SU-DHL-6 (cell line): Measurements from ENCODE around the gene ACAP3.

Experiments
- H2AFZ ChIP-seq: fragments of 200-600 bp; sonication (generic); 2 replicates; pipeline ENCODE4 v1.6.1; 2014; ENCODE audit warnings: low read depth, mild to moderate bottlenecking, moderate library complexity, mixed read lengths, antibody characterized with exemption, low read length; ENCODE audit not compliant: severe bottlenecking
- H3F3A ChIP-seq: fragments of 200-600 bp; shearing (Covaris generic); 2 replicates; pipeline ENCODE4 v1.6.0; 2016; ENCODE audit warnings: antibody characterized with exemption, mild to moderate bottlenecking; ENCODE audit not compliant: insufficient read depth
- H3K27ac ChIP-seq: fragments of 200-600 bp; sonication (generic); 2 replicates; pipeline ENCODE4 v1.5.1; 2016; ENCODE audit warnings: low read depth, mild to moderate bottlenecking, low read length, moderate library complexity, mixed read lengths
- H3K27me3 ChIP-seq: fragments of 200-600 bp; sonication (generic), shearing (Covaris generic); 2 replicates; pipeline ENCODE4 v1.6.0; 2014; ENCODE audit warnings: mild to moderate bottlenecking, low read length
- H3K36me3 ChIP-seq: fragments of 200-600 bp; sonication (generic); 2 replicates; pipeline ENCODE4 v1.6.1; 2014; ENCODE audit warnings: mild to moderate bottlenecking, low read length, mixed read lengths
- H3K4me2 ChIP-seq: fragments of 300-600, 200-600 bp; shearing (Covaris generic), sonication (generic); 2 replicates; pipeline ENCODE4 v1.6.0; 2014; ENCODE audit warnings: low read length, low read depth, mild to moderate bottlenecking; ENCODE audit not compliant: poor library complexity, severe bottlenecking
- H3K4me3 ChIP-seq: fragments of 200-600 bp; sonication (generic); 2 replicates; pipeline ENCODE4 v1.5.1; 2014; ENCODE audit warnings: antibody characterized with exemption, low read length, mild to moderate bottlenecking, mixed read lengths; ENCODE audit not compliant: insufficient read depth, poor library complexity, severe bottlenecking
- H3K79me2 ChIP-seq: fragments of 200-600 bp; sonication (generic); 2 replicates; pipeline ENCODE4 v1.6.1; 2014; ENCODE audit warnings: mild to moderate bottlenecking, low read length, moderate library complexity; ENCODE audit not compliant: insufficient read depth
- H3K9ac ChIP-seq: fragments of 200-600 bp; sonication (generic); 2 replicates; pipeline ENCODE4 v1.7.0; 2014; ENCODE audit warnings: mild to moderate bottlenecking, low read length
- H3K9me2 ChIP-seq: fragments of 200-600 bp; sonication (generic); replicated peaks from 2 replicates; pipeline ENCODE4 v1.6.1; 2014; ENCODE audit warnings: low read length; ENCODE audit not compliant: insufficient read depth
- H3K9me3 ChIP-seq: fragments of 200-600 bp; sonication (generic); 2 replicates; pipeline ENCODE4 v1.6.1; 2014; ENCODE audit warnings: low read length, mixed read lengths; ENCODE audit not compliant: insufficient read depth
- H4K20me1 ChIP-seq: fragments of 200-600 bp; sonication (generic); 2 replicates; pipeline ENCODE4 v1.6.1; 2014; ENCODE audit warnings: low read depth, mild to moderate bottlenecking, antibody characterized with exemption, low read length, moderate library complexity, mixed read lengths
- CTCF ChIP-seq: fragments of 200-600 bp; sonication (generic); IDR thresholded peaks from one replicate; pipeline ENCODE4 v1.5.1; 2017; ENCODE audit warnings: antibody characterized with exemption, mild to moderate bottlenecking, low read length, moderate library complexity; ENCODE audit not compliant: insufficient read depth, poor library complexity, severe bottlenecking
- EZH2phosphoT487 ChIP-seq: fragments of 200-600 bp; sonication (generic), shearing (Covaris generic); conservative IDR thresholded peaks from 2 replicates; pipeline ENCODE4 v1.6.1; 2018; ENCODE audit warnings: mild to moderate bottlenecking, antibody characterized with exemption, low read length, moderate library complexity, mixed read lengths

Gene ACAP3

GRCh38 chr1:1246577-1247340 is 61.0 kb downstream of the ACAP3 start, which contains the start of gene C1QTNF12:
C1QTNF12 (minus strand) TSS chr1:1246722; CDS start chr1:1246690, 32 bp downstream.
- H3K27ac ChIP-seq = no peak within 1 kb of the TSS
- no peak within 1 kb of the TSS for H2AFZ ChIP-seq
- no peaks in the 10 kb centered on the region for H4K20me1 ChIP-seq
- no peak within 1 kb of the TSS for H3K4me2 ChIP-seq
- no peaks in the 10 kb centered on the region for H3K9me3 ChIP-seq
- no peaks in the 10 kb centered on the region for H3K36me3 ChIP-seq
- no peaks in the 10 kb centered on the region for H3K79me2 ChIP-seq
- no peaks in the 10 kb centered on the region for H3K9me2 ChIP-seq
- H3K9ac ChIP-seq = no peak within 1 kb of the TSS
- TF ChIP-seq CTCF = no peak
- no peak for TF ChIP-seq EZH2phosphoT487
- H3K27me3 ChIP-seq = no peaks in the 10 kb centered on the region
- no peak within 1 kb of the TSS for H3K4me3 ChIP-seq
- no peaks in the 10 kb centered on the region for H3F3A ChIP-seq

- Histone ChIP-seq H3K4me3 (no peak overlapping the region), H3K9ac (no peak overlapping the region), H3K27ac (no peak overlapping the region), H4K20me1 (no peaks in the 10 kb centered on the region), H3K9me3 (no peaks in the 10 kb centered on the region), H2AFZ (no peak overlapping the region), H3F3A (no peaks in the 10 kb centered on the region), H3K79me2 (no peaks in the 10 kb centered on the region), H3K27me3 (no peaks in the 10 kb centered on the region), H3K4me2 (no peak overlapping the region), H3K36me3 (no peaks in the 10 kb centered on the region), H3K9me2 (no peaks in the 10 kb centered on the region)
- TF ChIP-seq CTCF (no peak), EZH2phosphoT487 (no peak)
Measured at GRCh38 chr1:1245817-1246576, 61.7 kb downstream of the ACAP3 start.

GRCh38 chr1:1245178-1245816 is 62.4 kb downstream of the ACAP3 start:
- Histone ChIP-seq H2AFZ (no peak overlapping the region), H3K9me2 (no peaks in the 10 kb centered on the region), H3F3A (no peaks in the 10 kb centered on the region), H3K9me3 (no peaks in the 10 kb centered on the region), H3K9ac (no peak overlapping the region), H3K4me3 (no peak overlapping the region), H3K4me2 (no peak overlapping the region), H4K20me1 (no peaks in the 10 kb centered on the region), H3K79me2 (no peaks in the 10 kb centered on the region), H3K36me3 (no peaks in the 10 kb centered on the region), H3K27me3 (no peaks in the 10 kb centered on the region), H3K27ac (no peak overlapping the region)
- TF ChIP-seq CTCF = no peak
- no peak for TF ChIP-seq EZH2phosphoT487
